NOMO-1 (cell line): ENCODE measurements around the gene OGA.

Experiments used
- DNase-seq, 2 experiments: peaks; one replicate each; lab custom pipeline; 2025; ENCODE audit not compliant: unreplicated experiment in 2 of 2; lab: John Stamatoyannopoulos, UW

OGA gene

GRCh38 chr10:101837748-101838147, 19.5 kb upstream of the OGA start:
- DNase-seq, result no peak

GRCh38 chr10:101835362-101835761, 17.1 kb upstream of the OGA start:
- DNase-seq, result no peak

DNA sequence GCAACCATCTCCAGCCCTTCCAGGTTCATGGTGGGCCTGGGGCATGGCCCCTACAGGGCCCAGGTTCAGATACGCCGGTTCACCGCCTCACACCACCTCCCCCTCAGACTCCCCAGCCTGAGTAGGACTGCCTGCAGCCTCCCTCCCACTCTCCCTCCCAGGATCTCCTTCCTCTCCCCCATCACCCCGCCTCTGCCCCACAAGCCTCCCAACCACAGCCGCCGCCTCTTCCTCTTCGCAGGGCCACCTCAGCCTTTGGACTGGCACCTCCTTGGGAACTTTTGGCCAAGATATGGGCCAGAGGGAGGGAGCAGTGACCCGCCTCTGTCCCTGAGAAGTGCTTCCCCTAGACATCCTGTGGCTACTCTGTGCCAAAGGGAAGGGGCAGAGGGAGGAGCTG, 16.1 kb upstream of the OGA start:
- DNase-seq, result peak; percentile 40 to 52

GRCh38 chr10:101833466-101833865, 15.2 kb upstream of the OGA start:
- DNase-seq, result no peak

- DNase-seq, result no peak
These were observed 14.1 kb upstream of the OGA start for GRCh38 chr10:101832325-101832771.

- DNase-seq, result no peak
These were observed 13.0 kb upstream of the OGA start for GRCh38 chr10:101831169-101831811.

DNA sequence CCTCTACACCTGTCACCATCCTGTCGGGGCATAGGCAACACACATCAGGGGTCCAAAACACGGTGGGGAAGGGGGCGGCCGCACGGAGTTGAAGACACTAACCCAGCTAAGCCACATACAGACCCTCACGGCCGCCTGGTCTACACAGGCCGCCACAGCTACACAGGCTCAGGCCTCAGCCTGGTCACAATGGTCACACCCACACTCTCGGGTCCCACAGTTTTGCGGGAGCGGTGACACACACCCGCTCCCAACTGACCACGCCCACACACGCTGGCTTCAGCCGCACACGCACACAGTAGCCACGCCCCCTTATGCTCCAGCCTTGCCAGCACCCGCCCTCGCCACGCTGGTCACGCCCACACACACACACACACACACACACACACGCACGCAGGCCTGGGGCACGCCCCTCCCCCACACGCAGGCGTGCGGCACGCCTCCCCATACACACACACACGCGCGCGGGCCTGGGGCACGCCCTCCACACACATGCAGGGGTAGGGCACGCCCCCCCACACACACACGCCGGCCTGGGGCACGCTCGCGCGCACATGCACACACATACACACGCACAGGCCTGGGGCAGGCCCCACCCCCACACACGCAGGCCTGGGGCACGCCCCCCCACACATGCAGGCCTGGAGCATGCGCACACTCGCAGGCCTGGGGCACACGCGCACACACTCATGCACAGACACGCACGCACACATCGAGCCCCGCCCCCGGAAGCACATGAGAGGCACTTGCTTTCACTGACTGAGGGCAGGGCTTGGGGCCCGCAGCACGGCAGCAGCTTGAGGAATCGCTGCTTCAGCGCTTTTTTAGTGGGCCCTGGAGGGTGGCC, 12.3 kb upstream of the OGA start:
- peak; percentile 77 to 87 for DNase-seq

DNA sequence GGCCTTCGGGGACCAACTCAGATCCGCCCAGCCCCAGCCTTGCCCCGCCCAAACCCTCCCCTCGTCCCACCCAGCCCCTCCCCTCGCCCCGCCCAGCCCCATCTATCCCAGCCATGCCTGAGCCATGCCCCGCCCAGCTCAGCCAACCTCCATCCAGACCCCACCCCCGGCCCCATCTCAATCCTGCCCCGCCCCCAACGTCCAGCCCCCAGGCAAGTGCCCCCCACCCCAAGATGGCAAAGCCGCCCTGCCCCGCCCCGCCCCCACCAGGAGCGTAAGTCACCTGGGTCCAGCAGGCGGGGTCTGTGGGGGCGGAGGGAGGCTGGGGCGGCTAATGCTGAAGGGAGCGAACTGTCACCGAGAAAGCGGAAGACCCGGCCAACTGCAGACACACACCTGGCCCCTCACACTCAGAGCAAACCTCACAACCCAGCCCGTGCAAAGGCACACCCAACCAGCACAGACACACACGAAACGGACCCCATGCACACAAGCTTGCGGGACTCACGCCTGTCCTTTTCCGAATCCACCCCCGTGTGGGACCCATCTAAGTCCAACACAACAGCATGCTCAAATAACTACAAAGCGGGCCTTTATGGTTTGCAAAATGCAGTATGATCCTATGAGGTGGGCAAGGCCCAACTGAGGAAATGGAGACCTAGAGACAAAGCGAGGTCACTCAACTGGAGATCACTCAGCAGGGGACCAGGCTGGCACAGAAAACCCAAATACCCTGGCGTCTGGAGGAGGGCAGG, 11.5 kb upstream of the OGA start:
- no peak for DNase-seq

GRCh38 chr10:101828766-101829551, 10.7 kb upstream of the OGA start:
- no peak for DNase-seq

- no peak for DNase-seq
These were observed 9.8 kb upstream of the OGA start for GRCh38 chr10:101827919-101828600.

GRCh38 chr10:101826852-101827434, 8.7 kb upstream of the OGA start:
- no peak for DNase-seq

GRCh38 chr10:101824736-101825135, 6.5 kb upstream of the OGA start:
- no peak for DNase-seq

DNA sequence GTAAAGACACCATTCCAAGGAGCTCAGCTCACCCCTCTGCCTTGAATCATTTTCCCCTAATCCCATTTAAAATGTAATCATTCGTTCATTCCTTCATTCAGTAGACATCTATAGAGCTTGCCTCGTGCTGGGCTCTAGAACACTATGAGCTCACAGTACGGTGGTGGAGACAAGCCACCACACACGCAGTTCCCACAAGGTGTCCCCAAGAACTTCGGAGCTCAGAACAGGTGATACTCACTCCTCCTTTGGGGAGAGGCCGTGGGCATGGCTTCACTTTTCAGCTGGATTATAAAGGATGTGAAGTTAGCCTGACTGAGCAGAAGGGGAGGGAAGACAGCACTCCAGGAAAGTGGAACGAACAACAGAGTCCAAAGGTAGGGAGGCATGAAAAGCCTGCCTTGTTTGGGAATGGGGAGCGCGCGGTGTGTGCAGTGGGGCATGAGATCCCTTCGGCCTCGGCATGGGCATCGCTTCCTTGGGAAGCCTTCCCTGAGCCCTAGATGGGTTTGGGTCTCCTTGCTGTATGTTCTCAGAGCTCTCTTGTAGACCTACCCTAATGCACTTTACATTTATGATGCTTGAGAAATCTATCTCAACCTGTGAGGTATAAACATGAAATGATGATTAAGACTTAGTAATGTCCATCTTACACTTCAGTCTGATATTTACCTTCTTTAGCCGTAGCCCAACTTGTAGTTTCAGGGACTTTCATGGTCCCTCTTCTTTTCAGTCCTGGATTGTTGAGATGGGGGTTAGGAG, 809 bp upstream of the OGA start:
- peak; percentile 54 to 72 for DNase-seq

- peak; percentile 29 to 38 for DNase-seq
These were observed 716 bp downstream of the OGA start for GRCh38 chr10:101817337-101818118.

DNA sequence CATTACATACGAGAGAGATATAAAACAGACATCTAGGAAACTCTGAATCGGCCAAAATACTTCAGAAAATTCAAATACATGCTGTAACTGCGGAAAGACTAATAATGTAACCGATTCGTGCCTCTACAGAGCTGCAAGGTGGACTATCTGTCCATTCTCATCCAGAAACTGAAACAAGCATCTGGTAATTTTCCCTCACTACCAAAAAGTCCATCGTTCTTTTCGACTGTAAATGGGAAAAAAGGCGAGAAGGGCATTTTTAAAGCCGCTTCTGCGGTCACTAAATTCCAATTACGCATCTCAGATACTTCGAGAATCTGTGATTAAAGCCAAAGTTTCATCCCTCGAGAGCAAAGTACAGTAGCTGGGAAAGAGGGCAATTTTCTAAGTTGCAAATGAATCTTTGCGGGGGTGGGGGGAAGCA, 1.3 kb downstream of the OGA start:
- DNase-seq, result no peak

GRCh38 chr10:101816376-101816775, 1.9 kb downstream of the OGA start:
- no peak for DNase-seq

GRCh38 chr10:101814466-101815071, 3.7 kb downstream of the OGA start:
- no peak for DNase-seq

DNA sequence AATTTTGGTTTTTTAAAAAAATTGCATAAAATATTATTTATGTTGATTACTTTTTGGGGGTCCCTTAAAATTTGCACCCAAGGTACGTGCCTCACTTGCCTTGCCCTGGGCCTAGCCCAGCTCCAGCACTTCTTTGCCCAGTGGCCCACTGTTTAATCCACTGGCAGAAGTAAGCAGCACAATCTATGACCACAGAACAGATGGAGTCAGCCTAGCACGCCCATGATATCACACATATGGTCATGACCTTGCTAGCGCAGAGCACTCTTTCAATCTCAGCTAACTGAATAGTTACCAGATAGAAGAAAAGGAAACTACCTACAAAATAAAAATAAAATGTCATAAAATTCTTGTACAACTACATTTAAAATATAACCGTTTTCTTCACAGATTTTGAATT, 5.6 kb downstream of the OGA start:
- no peak for DNase-seq
